NCI-H1694 treated with DMSO at 0.1 percent for 48 hours (cell line): ENCODE measurements around the gene AANAT.

Experiments used
- DNase-seq: peaks from one replicate; lab custom pipeline; 2025; lab: John Stamatoyannopoulos, UW

The AANAT gene

DNA sequence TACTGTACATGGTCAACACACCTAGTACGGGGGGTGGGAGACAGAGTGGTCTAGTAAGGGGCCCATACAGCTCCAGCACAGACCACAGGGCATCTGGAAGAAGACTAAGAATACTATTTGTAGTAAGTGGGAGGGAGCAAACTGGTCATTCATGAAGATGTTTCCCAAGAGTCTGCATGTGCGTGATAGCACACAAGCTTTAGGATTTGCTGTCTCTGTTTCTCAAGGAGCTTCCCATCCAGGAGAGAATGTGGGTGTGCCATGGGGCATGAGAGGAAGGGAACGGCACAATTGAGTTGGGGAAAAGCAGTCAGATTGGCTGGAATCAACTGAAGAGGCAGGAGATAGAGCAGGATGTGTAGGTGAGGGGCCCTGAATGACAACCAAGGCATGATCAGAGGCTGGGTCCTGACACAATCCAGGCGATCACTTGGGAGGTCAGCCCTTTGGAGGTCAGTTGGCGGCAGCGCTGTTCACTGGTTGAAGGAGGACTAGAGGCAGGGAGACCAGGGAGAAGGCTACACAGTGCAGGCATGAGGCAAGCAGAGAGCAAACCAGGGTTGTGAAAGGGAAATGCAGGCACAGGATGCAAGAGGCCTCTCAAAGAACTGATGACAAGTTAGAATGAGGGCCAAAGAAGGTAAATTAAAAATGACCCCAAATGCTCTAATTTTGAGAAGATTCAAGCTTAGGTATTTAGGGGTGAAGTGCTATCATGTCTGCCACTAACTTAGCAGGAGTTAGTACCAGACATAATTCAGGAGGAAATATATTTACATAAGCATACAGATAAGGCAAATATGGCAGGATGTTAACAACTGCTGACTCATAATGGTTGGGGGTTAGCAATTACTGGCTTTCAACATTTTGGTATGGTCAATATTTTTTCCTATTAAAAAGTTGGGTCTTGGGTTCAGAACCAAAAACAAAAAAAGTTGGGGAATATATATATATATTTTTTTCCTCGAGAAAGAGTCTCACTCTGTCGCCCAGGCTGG lies 24.8 kb upstream of the AANAT start:
- no peak for DNase-seq

DNA sequence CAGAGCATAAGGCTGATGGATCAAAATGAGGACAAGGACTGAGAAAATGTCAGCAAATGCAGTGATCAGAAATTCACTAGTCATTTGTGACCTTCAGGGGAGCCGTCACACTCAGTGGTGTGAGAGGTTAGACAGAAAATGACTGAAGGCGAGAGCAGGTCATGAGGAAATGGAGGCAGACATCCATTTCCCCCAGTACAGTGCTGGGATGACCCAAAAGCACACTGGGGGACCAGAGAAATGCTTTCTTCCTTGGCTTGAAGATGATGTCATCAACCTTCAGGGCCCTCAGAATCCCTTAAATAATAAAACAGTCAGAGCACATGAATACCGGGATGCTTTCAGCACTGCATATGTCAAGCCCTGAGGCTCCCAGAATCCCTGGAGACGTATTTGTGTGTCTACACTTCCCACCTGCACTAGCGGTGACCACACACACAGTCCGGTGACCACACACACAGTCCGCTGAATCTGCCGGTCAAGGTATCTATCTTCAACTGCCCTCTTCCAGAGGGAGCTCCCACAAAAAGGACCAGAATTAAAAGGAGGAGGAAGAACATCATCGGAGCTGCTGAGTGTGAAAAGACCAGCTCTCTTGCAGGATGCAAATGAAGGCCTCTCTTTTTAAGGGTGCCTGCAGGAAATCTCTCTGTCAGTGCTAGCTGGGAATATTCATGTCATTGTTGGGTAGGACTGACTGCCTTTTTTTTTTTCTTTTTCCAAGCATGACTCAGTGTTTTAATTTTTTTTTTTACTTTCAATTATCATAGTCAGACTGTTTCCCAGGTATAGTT lies 22.7 kb upstream of the AANAT start:
- no peak for DNase-seq

DNA sequence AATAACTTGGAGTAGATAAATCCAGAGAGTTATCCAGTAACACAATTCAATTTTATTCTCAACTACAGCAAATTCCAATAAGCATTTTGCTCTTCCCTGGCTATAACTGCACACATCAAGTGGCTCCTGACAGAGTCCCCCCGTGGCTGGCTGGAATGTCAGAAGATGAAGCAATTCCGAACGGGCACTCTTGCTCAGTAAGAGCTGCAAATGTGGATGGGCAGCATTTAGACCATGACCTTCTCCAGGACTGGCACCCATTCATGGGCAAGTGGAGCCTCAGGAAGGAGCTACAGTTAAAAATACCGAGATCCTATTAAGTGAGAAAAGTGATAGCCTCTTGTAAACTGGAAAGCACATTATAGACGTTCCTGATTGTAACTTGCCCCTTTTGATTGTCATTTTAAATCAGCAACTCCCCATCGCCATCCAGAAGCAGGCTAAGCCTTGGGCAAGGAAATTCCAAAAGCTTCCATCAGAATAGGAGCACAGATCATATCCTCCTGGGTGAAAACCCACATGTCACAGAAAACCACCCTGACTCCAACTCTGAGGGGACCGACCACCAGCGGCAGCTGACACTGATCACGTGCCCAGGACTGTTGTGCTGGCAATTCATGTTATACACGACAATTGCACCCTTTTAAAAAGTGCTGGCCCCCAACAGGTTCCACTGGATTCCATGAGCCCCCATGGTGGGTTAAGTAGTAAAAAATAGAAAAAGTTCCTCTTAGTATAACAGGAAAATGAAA lies 21.5 kb upstream of the AANAT start:
- DNase-seq, result no peak

DNA sequence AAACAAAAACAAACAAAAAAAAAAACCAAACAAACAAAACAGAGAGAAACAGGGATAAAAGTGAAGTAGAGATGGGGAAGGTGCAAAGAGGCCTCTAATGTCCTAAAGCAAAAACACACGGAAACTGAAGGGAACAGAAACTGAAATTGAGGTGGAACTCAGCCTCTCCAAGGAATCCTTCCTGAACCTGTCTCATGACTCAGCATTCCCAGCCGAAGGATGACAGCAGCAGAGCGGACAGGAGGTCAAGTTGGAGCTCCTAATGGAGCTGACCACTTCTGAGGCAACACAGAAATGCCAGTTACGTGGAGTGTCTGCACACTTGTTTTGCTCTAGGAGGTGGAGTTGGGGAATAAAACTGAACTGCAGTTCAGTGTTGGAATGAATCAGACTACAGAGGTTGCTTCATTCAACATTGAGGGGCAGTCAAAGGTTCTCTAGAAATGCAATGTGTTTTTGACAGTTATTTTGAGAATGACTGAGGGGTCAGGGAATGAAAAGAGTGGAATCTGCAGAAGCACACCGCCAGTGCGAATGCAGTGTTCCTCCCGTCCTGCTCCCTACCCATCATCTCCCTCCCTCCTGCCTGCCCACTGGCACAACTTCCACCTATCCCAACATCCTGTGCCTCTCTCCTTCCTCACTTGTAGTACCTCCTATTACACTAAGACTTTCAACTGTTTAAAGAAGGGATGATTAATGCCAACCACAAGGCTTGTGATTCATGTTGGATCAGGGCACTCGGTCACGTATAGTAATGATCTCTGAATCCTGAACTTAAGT lies 20.8 kb upstream of the AANAT start:
- DNase-seq, result no peak

DNA sequence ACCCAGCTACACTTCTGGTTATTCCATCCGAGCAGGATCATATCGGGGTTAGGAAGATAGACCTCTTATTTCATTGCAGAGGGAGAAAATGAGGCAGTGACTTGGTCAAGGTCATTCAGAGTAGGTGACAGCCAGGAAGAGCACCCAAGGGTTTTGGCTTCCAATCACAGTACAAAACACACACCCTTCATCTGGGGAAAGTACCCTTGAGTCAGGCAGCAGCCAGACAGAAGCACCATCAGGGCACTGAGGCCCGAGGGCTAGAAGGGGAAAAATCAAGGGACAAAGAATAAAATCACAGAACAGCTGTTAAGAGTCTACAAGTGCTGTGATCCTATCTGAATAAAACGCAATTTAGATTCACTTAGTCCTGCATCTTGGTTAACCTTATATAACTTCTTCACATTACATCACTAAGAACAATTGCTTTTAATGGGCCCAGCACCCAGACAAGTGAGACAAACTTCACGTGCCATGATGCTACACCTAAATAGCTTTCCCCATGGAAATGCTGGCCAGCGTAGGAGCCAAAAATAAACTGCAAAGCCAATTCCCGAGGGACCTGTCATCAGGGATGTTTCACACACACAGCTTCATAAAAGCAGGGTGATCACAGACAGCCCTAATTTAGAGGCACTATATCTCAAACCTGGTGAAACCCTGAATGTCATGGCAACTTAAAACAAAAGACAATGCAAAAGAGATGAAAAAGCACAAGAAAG lies 19.3 kb upstream of the AANAT start:
- DNase-seq, result no peak

DNA sequence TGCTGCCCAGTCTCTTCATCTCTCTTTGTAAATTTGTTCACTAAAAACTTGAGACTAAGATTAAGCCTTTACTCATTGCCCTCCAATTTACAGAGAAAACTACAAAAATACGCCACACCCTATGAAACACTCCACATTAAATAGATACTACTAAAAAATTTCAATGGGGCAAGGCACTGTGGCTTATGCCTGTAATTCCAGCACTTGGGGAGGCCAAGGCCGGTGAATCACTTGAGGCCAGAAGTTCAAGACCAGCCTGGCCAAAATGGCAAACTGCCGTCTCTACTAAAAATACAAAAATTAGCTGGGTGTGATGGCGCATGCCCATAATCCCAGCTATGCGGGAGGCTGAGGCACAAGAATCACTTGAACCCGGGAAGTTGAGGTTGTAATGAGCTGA lies 18.3 kb upstream of the AANAT start:
- no peak for DNase-seq

DNA sequence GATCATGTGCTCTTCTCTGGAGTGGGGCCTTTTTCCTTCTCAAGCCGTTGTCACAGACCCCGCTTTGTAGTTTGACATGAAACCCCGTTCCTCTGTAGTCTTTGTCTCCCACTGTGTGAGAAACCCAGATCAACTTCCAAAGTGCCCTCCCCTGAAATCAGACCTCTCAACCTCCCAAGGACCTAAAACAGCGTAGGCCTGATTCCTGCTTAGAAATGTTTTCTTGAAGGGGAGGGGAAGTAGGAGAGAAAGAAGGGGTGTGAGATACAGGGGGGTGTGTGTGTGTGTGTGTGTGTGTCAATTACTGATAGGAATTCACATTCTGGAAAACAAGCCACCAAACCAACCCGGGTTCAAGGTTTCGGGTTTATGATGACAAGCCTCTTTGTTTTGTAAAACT lies 15.9 kb upstream of the AANAT start:
- no peak for DNase-seq

DNA sequence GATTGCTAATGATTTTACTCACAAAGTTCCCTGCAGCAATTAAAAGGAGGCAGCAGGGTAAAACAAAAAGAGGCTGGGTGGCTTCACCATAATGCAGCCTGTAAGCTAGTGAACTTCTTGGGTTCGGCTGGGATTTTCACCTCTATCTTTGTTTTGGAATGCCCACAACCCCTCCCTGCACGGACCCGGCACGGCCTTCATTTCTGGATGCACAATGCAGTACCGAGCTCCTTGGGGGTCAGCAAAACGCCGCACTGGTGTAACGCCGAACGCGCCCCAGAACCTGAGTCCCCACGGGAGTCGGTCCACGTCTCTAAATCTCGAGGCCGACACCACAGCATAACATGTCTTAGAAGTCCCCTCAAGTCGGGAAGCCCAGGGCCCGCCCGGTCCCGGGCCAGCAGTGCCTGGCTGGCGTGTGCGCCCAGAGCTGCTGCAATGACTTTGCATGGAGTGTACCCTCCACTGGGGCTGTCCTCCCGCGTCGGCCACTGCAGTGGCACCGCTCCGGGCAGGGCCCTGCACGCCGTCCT lies 15.2 kb upstream of the AANAT start:
- no peak for DNase-seq

DNA sequence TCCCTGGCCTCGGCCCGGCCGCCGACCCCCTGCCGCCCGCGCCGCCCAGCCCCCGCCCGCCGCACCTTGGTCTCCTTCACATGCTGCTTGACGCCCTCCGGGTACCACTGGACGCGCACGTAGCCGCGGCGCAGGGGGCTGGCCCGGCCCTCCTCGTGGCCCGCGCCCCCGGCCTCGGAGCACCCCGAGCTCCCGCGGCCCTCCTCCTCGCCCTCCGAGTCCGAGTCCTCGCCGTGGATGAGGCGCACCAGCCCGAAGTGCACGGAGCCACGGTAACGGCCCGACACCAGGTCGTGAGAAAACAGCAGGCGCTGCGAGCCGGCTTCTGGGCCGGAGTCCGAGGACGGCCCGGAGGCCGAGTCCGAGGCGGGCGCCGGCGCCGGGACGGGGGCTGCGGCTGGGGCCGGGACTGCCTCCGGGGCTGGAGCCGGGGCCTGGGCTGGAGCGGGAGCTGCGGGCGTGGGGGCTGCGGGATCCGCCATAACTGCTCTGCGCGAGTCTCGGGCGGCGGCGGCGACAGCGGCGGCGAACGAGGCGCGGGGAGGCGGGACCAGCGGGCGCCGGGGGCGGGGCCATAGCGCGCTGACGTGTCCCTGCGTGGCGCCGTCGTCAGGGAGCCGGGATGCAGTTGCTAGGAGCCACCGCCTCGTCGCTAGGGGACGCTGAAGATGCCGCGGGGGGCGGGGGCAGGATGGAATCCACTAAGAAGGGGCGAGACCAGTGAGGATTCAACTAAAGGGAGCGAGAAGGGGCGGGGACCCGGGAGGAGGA lies 14.6 kb upstream of the AANAT start, which contains the start of gene UBE2O:
Gene UBE2O, minus strand, starts transcription at position 493 of the 771 bp plus-strand sequence. Its CDS starts 11 bp downstream, at position 482.
- peak; percentile 74 for DNase-seq

DNA sequence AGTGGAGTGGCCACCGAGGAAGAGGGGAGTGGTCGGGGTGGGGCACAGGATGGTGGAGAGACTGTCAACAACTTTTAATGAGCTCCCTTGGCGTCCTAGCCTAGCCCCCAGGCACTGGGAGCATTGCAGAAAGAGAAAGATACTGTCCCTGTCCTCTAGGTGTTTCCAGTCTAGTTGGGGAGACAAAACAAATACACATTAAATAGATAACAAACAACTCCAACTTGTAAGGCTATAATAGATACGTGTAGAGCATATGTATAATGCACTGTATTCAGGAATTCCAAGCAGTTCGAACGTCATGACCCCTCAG lies 14.0 kb upstream of the AANAT start:
- DNase-seq, result no peak

DNA sequence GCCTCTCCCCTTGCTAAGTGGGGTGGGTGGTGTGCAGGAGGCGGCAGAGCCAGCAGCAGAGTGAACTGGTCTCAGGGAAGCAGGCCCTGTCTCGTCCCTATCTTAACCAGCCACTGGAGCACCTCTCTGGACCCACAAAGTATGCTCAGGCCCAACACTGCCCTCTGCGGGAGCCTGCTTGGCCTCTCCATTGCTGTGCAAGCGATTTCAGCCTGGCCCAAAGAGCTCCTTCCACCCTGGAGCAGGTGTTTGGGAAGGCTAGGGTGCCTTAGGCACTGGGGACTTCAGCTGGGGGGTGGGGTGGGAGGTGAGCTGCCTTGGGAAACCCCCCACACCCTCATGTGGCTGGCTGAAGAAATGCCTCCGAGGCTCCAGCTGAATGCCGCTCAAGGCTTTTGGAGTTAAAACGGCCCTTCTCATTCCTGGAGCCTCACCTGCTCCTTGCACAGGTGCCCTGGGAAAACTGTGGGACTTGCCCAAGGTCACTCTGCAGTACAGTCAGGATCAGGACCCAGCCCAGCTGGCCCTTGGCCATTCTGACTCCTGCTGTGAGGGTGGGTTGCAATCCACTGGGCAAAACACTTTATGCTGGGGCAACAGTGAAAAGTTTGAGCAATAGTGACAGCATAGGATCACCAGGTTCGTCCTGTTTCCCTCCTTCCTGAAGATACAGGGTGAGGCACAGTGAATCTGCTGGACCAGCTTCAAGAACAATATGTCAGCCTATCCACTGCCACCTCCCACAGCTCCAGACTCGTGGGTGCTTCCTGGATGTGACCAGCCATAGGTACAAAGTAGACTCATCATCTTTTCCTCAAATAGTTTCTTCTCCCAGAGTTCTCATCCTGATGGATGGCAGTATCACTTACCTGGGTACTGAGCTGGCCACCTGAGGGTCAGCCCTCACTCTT lies 8.6 kb upstream of the AANAT start:
- DNase-seq, result no peak

DNA sequence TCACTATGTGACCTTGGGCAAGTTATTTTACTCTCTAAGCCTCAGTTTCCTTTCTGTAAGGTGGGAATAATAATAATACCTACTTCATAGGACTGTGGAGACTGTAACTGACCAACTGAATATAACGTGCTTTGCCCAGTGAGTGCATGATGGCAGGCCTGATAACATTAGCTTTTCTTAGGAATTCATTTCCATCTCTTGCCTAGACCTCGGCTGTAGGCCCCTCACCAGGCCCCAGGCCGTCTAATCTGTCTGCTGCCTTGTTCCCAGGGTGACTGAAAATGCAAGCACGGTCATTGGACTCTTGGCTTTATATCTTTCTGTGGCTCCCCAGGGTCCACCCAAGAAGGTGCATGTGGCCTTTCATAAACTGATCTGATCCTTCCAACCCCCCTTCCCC lies 7.7 kb upstream of the AANAT start:
- no peak for DNase-seq

DNA sequence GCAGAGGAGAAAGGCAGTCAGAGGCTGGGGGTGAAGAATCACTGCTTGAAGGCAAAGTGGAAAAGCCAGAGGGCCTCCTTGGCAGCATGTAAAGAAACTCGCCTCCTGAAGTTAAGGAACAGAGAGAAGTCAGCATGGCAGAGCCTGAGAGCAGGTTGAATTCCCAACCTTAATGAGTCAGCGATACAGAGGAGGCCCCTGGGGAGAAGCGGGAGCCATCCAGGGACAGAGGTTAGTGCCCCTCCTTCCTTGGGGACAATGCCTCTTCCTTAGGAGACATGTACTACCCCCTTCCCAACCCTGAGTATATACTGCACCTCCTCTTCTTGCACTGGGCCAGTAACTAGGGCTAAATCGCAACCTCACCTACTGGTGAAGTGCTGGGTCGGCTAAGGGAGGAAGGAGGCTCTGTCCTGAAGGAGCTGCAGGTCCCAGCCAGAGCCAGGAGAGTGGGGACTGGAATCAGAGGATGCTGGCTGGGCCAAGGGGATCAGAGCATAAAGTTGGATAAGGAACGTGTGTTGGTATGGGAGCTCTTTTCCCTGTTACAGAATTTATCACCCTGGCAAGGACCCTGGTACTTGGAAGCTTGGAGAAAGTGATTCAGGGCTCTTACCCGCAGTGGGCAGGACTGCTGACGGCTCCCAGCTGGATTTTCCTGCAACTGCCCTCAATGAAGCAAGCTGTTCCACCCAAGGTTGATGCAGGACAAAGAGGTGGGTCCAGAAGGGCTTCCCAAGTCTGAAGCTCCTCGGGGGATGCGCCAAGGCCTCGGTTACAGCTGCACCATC lies 5.4 kb upstream of the AANAT start:
- DNase-seq, result no peak

DNA sequence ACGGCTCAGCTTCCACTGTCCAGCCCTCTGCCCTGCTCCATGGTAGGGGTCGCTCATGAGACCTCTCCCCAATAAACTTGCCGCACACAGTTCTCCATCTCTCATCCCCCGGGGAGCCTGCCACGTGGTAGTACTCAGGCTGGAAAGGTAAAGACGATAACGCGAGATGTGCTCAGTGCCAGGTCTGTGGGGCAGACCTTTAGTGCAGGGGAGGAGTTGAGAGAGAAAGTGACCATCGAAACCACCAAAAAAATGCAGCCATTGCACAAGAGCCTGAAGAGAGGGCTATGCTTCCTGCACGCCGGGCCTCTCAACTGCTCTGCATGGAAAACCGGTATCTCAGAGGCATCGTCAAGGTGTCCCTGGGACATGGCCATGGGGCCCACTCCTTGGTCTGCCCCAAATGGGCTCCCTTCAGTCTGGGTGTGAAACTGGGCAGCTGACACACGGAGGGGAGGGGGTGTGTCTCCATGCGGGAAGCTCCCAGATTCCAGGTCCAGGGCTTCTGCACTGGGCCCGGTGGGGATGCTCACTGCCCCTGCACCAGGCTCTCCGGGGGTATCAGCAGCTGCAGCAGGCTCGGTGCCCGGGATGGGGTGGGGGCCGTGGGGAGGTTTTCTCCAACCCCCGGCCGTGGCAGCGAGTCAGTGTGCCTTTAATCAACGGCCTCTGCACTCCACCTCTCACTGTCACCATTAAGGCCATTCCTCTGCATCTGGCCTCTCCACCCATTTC lies 4.7 kb upstream of the AANAT start:
- DNase-seq, result no peak

DNA sequence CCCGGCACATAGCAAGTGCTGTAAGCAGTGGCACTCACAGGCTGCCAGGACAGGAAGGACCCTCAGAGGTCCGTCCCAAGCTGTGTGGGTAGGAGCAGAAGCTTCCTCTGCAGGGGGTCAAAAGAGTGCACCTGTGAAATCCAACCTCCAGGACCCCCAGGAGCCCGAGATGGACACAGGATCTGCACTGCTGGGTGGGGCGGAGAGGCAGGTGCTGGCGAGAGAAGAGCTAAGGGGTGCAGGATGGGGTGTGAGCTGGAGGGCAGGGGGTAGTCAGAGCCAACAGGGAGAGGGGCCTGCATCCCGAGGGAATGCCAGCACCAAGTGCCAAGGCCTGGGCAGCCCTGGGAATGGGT lies 650 bp upstream of the AANAT start:
- DNase-seq, result no peak

DNA sequence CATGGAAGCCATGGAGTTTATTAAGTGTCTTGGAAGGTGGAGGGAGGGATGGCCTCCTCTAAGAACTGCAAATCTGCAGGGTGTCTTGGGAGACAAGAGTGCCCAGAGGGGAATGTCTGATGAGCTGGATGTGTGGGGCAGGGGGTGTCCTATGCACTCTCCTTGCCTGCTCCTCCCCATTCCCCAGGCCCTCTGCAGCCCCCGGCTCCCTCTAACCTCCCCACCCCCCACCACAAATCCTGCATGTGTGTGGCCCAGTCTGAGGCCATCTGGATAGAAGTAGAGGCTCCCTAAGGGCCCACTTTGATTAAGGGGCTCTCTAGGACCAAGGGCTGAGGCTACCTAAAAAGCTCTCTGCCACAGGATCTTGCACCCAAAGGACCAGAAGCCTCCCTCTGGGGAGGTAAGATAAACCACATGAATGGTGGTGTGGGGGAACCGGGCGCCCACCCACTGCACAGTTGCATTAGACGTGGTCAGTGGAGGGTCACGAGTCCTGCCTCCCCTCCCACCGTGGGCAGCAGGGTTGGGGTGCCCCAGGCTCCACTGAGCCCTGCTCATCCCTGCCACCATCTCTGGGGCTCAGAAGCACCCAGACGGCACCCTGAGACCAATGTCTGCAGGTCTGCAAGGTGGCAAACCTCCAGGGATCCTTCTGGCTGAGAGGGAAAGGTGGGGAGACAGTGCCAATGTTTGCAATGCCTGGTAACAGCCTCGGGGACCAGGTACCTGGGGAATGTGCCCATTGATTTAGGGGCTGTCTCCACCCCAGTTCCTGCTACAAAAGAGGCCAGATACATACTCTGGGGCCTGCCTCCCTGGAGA lies 618 bp downstream of the AANAT start:
- no peak for DNase-seq

DNA sequence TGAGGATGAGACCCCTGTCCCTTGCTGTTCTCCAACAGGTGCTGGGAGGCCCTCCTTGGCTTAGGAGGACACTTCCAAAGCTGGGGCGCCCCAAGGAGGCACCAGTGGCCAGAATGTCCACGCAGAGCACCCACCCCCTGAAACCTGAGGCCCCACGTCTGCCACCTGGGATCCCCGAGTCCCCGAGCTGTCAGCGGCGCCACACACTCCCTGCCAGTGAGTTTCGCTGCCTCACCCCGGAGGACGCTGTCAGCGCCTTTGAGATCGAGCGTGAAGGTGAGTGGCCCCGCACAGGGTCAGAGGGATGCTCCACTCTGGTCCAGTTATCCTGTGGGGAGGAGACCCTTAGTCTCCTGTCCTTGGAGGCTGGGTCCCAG lies 1.2 kb downstream of the AANAT start:
- DNase-seq, result no peak
